HG03175 (cell line): ENCODE data around the gene S100A4.

Experiments used
- ATAC-seq: cut with Tn5 transposase; IDR thresholded peaks from one replicate; pipeline ENCODE4 v1.9.1; 2021; ENCODE audit warnings: mild to moderate bottlenecking, moderate library complexity; ENCODE audit not compliant: unreplicated experiment

Gene S100A4

GRCh38 chr1:153548722-153549688, 3.4 kb upstream of the S100A4 start, which contains the start of gene S100A3:
Gene S100A3, minus strand, starts transcription at chr1:153549258. Its CDS starts 773 bp downstream, at chr1:153548485.
- ATAC-seq = no peak

- ATAC-seq = no peak
These were observed 2.2 kb upstream of the S100A4 start for GRCh38 chr1:153547560-153548551.

GRCh38 chr1:153546796-153547559, 1.4 kb upstream of the S100A4 start:
- no peak for ATAC-seq

GRCh38 chr1:153546371-153546770, 765 bp upstream of the S100A4 start:
- ATAC-seq = no peak

- no peak for ATAC-seq
These were observed 1.0 kb downstream of the S100A4 start for GRCh38 chr1:153544453-153545066.

GRCh38 chr1:153543736-153544135, 1.9 kb downstream of the S100A4 start:
- ATAC-seq = no peak

GRCh38 chr1:153542956-153543711, 2.5 kb downstream of the S100A4 start:
- ATAC-seq = no peak

GRCh38 chr1:153541641-153542590, 3.7 kb downstream of the S100A4 start:
- ATAC-seq = no peak

GRCh38 chr1:153540394-153541361, 4.9 kb downstream of the S100A4 start, which contains the start of gene S100A5:
Gene S100A5, minus strand, starts transcription at chr1:153540934. Its CDS starts 743 bp downstream, at chr1:153540191.
- no peak for ATAC-seq

- ATAC-seq = no peak
These were observed 6.1 kb downstream of the S100A4 start for GRCh38 chr1:153539395-153540093.

GRCh38 chr1:153538315-153538821, 7.2 kb downstream of the S100A4 start:
- ATAC-seq = no peak

- no peak for ATAC-seq
These were observed 8.3 kb downstream of the S100A4 start for GRCh38 chr1:153537376-153537730.

- no peak for ATAC-seq
These were observed 8.8 kb downstream of the S100A4 start for GRCh38 chr1:153536671-153537375.

- ATAC-seq = no peak
These were observed 9.5 kb downstream of the S100A4 start for GRCh38 chr1:153536012-153536670.
